Heart right ventricle (tissue), 16 donors: ENCODE results near the gene HP. TPM values are rescaled to one million over a fixed set of nuclear protein-coding genes. Genes with fewer than 3 reads are reported as not detected.

Experiments used
- ATAC-seq, 8 donors: fragments of 200-7000 bp; cut with Tn5 transposase; one replicate each; pipeline ENCODE4 v1.9.1; 2020; ENCODE audit warnings: mild to moderate bottlenecking in 8 of 8, moderate library complexity in 8 of 8, moderate number of reproducible peaks in 1 of 8
- DNase-seq, 2 donors: peaks; one replicate each; pipeline ENCODE4 v3.0.0-alpha.2; 2020
- H3K27ac ChIP-seq, 10 donors: fragments of 200-600 bp; sonication (generic) in 2 of 10; one replicate each; pipeline versions ENCODE4 v1.5.0 to v1.8.0; 2020 to 2022; ENCODE audit warnings: mild to moderate bottlenecking in 3 of 10
- H3K27me3 ChIP-seq, 7 donors: fragments of 200-600 bp; one replicate each; pipeline ENCODE4 v1.8.0; 2021 to 2022; ENCODE audit warnings: mild to moderate bottlenecking in 2 of 7
- H3K36me3 ChIP-seq, 9 donors: fragments of 200-600 bp; sonication (generic) in 1 of 9; one replicate each; pipeline versions ENCODE4 v1.5.0 to v1.8.0; 2020 to 2022; ENCODE audit warnings: mild to moderate bottlenecking in 2 of 9
- H3K4me1 ChIP-seq, 9 donors: fragments of 200-600 bp; sonication (generic) in 1 of 9; one replicate each; pipeline versions ENCODE4 v1.5.0 to v1.8.0; 2020 to 2022; ENCODE audit warnings: mild to moderate bottlenecking in 4 of 9
- H3K4me3 ChIP-seq, 10 donors: fragments of 200-600 bp; sonication (generic) in 2 of 10; one replicate each; pipeline versions ENCODE4 v1.5.0 to v1.8.0; 2020 to 2022; ENCODE audit warnings: mild to moderate bottlenecking in 7 of 10, moderate library complexity in 2 of 10
- H3K9me3 ChIP-seq, 11 donors: fragments of 200-600 bp in 10 of 11; sonication (generic) in 2 of 11; one replicate each; pipeline versions ENCODE4 v1.5.0 to v1.8.0; 2013 to 2022; ENCODE audit warnings: mild to moderate bottlenecking in 2 of 11, control low read depth in 1 of 11, moderate library complexity in 1 of 11
- WGBS, 2 donors: extraction: QIAGEN DNeasy Blood & Tissue Kit; methylation state at CpG; one replicate each; pipeline ENCODE4 v1.1.7; 2013; ENCODE audit warnings: inconsistent platforms in 1 of 2; 5-methylcytosine and 5-hydroxymethylcytosine counted together
- intact Hi-C, 10 donors: fragments of 100-400 bp; cut with DNase I; formaldehyde crosslinking; loops; one replicate each; pipeline versions ENCODE4 v1.11.1 to v1.14.2; 2022
- polyA plus RNA-seq, 2 donors: library from polyadenylated mRNA; stranded (reverse); fragments of 200-250 nt; gene quantifications; one replicate each; pipeline ENCODE4 v1.2.3, GENCODE V29; 2013
- total RNA-seq, 10 donors: library from RNA; stranded (reverse); fragmentation: NEBNext Ultra II Directional in 3 of 10; extraction: Animal tissue kit (Norgen Biotek cat#: 25700) in 3 of 10; gene quantifications; one replicate each; pipeline versions ENCODE4 v1.2.1 to v1.2.4, GENCODE V29; 2021 to 2023
- TF ChIP-seq, protein P1 (sequence below), 9 donors: fragments of 200-600 bp; sonication (generic) in 2 of 9; IDR thresholded peaks; one replicate each; pipeline versions ENCODE4 v1.5.0 to v1.8.0; 2021 to 2022; ENCODE audit warnings: antibody characterized with exemption in 9 of 9, mild to moderate bottlenecking in 5 of 9, moderate library complexity in 1 of 9
- donor health status: Arrhythmogenic right ventricular cardiomyopathy.
- donor health status: ischemic (EF 13 %, LVEDD 7.1; RV severe dilation, severe dysfunction).
- donor health status: healthy with polysubstance abuse.
- donor health status: DM: no; HTN: yes; CAD: no.
- donor health status: DM: no; HTN: no; CAD: no.
- donor health status: ischemic (EF 25% LVEDD 6.9; RV normal size, moderate dysfunction).
- donor health status: ischemic (EF 25% LVEDD 5.7; RV mildly dilated, moderate dysfunction).
- donor health status: healthy.
- donor health status: DM: yes; HTN: yes; CAD: no.
- donor health status: Ischemic cardiomyopathy.
- donor health status: ischemic (EF 35%, LVEDD 5.7; RV mildly dilated, moderate dysfunction).
- donor health status: nonischemic (EF 11% LVEDD 7.7; RV severe dilation, severe dysfunction).
- donor health status: DM: yes; HTN: yes; CAD: no.
- donor health status: PGD.
- donor health status: ischemic (EF 29% LVEDD 5.4; RV normal size, mild dysfunction).
- donor health status: nonischemic (EF 23%, LVEDD 6.1; RV moderate dilation, normal function).

Gene HP
- total and polyA plus RNA-seq, 12 donors = 0.47 to 26.6 (median 5.0) TPM

GRCh38 chr16:72083778-72084404, 29.6 kb downstream of the HP start:
- WGBS, 2 donors = 63% methylated on average over 3 of the region's 3 CpGs
- Histone ChIP-seq H3K4me3 (no peak overlapping the region), H3K27ac (no peak overlapping the region), H3K9me3 (peaks cover 0 to 17% (median 0%) of the 10 kb centered on the region in 11 donors), H3K36me3 (peaks cover 0 to 50% (median 35%) of the 10 kb centered on the region in 9 donors), H3K27me3 (no peaks in the 10 kb centered on the region), H3K4me1 (peaks cover 0 to 9% (median 0%) of the 10 kb centered on the region in 9 donors)
- ATAC-seq (no peak), DNase-seq (no peak)
- TF ChIP-seq, protein P1, sequence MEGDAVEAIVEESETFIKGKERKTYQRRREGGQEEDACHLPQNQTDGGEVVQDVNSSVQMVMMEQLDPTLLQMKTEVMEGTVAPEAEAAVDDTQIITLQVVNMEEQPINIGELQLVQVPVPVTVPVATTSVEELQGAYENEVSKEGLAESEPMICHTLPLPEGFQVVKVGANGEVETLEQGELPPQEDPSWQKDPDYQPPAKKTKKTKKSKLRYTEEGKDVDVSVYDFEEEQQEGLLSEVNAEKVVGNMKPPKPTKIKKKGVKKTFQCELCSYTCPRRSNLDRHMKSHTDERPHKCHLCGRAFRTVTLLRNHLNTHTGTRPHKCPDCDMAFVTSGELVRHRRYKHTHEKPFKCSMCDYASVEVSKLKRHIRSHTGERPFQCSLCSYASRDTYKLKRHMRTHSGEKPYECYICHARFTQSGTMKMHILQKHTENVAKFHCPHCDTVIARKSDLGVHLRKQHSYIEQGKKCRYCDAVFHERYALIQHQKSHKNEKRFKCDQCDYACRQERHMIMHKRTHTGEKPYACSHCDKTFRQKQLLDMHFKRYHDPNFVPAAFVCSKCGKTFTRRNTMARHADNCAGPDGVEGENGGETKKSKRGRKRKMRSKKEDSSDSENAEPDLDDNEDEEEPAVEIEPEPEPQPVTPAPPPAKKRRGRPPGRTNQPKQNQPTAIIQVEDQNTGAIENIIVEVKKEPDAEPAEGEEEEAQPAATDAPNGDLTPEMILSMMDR (IDR thresholded peaks at IDR 0.05) = no peak
- intact Hi-C loops = no loop called here

DNA sequence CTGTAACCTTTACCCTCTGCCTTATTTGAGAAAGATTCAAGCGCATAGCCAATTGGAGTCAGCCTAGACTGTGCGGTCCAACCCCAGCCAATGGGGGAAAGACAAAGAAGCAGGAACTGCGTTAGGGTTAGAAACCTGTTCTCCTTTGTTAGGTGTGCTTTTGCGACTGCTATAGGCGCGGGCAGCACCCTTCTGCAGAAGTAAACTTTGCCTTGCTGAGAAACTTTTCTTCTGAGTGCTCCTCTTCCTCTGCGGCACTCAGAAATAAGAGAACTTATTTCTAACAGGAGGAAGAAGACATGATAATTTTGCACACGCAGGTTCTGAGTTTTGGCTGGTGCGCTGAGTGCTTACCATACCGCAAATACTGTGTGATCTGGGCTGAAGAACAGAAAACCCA, 30.1 kb downstream of the HP start:
- H3K27ac ChIP-seq = peak overlapping the region in 2 of 10 donors; percentile 42 to 49
- H3K4me1 ChIP-seq = peaks cover 0 to 9% (median 0%) of the 10 kb centered on the region in 9 donors
- H3K36me3 ChIP-seq = peaks cover 0 to 55% (median 35%) of the 10 kb centered on the region in 9 donors
- H3K4me3 ChIP-seq = no peak overlapping the region
- H3K27me3 ChIP-seq = no peaks in the 10 kb centered on the region
- peaks cover 0 to 17% (median 0%) of the 10 kb centered on the region in 11 donors for H3K9me3 ChIP-seq
- no peak for DNase-seq
- intact Hi-C loops = no loop called here
- TF ChIP-seq, protein P1 (IDR thresholded peaks at IDR 0.05) = no peak
- no peak for ATAC-seq
- 98 to 99% methylated on average over 10 of the region's 10 CpGs for WGBS, 2 donors

- no peaks in the 10 kb centered on the region for H3K27me3 ChIP-seq
- WGBS, 2 donors = 58 to 66% methylated on average over 2 of the region's 2 CpGs
- intact Hi-C loops = no loop called here
- DNase-seq (peak; percentile 58 to 60), ATAC-seq (peak; percentile 61 to 96 (median 88))
- H3K4me1 ChIP-seq = peaks cover 0 to 9% (median 0%) of the 10 kb centered on the region in 9 donors
- TF ChIP-seq, protein P1 (IDR thresholded peaks at IDR 0.05) = no peak
- peaks cover 0 to 17% (median 0%) of the 10 kb centered on the region in 11 donors for H3K9me3 ChIP-seq
- H3K36me3 ChIP-seq = peaks cover 0 to 61% (median 35%) of the 10 kb centered on the region in 9 donors
- H3K27ac ChIP-seq = peak overlapping the region in 7 of 10 donors; percentile 13 to 64 (median 42)
- no peak overlapping the region for H3K4me3 ChIP-seq
These were observed 30.7 kb downstream of the HP start for GRCh38 chr16:72085002-72085401.

DNA sequence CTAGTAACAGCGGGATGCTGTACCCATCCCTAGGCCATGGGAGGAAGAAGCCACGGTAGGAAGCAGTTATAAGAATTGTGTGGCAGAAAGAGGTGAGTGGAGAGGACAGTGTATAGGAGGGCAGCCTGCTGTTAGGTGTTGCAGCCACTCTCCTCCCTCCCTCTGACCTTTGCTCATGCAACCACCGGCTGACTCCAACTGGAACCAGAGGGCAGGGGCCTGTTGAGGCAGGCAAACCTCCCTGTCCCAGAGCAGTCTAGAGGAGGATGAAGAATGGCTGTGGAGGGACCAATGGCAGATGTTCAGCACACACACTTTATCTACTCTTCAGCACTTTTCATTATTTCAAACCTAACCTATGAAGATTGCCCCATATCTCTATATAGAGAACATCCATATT, 36.9 kb downstream of the HP start:
- 86% methylated on average over 3 of the region's 3 CpGs for WGBS, 2 donors

More for the DNA sequence above, 36.9 kb downstream of the HP start:
- peaks cover 0 to 46% (median 33%) of the 10 kb centered on the region in 9 donors for H3K4me1 ChIP-seq
- H3K27ac ChIP-seq = peak overlapping the region in 1 of 10 donors; percentile 95
- H3K36me3 ChIP-seq = peaks cover 0 to 56% (median 22%) of the 10 kb centered on the region in 9 donors
- ATAC-seq (no peak), DNase-seq (no peak)
- H3K27me3 ChIP-seq = no peaks in the 10 kb centered on the region
- intact Hi-C loops = loop anchor here in 3 of 10 donors (10.0 kb wide), 2 partner anchors 76 to 206 kb away; partner anchors contain the start of gene ZNF821 (in 1 of the 3)
- no peaks in the 10 kb centered on the region for H3K9me3 ChIP-seq
- TF ChIP-seq, protein P1 (IDR thresholded peaks at IDR 0.05) = no peak
- H3K4me3 ChIP-seq = no peak overlapping the region
